Measurements from ENCODE around the gene ROGDI.

- TF ChIP-seq CTCF (IDR thresholded peaks at IDR 0.05), result no peak
- no peak for TF ChIP-seq POLR2A (IDR thresholded peaks at IDR 0.05)
- TF ChIP-seq EP300 (IDR thresholded peaks at IDR 0.05), result no peak
- no peak for TF ChIP-seq POLR2AphosphoS5 (IDR thresholded peaks at IDR 0.05)
These were observed 46.7 kb downstream of the ROGDI start for GRCh38 chr16:4755687-4756086.

All from gastroesophageal sphincter (tissue), 3 donors.